K562 (cell line): ENCODE measurements around the gene PHF12. TPM values are rescaled to one million over a fixed set of nuclear protein-coding genes. Genes with fewer than 3 reads are reported as not detected.

Experiments
- ARID2 ChIP-seq: fragments of 450-650 bp; IDR thresholded peaks from 2 replicates; pipeline ENCODE4 v1.6.1; 2017; ENCODE audit warnings: antibody characterized with exemption, mild to moderate bottlenecking
- ASH1L ChIP-seq: fragments of 450-650 bp; IDR thresholded peaks from 2 replicates; pipeline ENCODE4 v1.6.1; 2018; ENCODE audit warnings: borderline replicate concordance, mild to moderate bottlenecking, low read depth; ENCODE audit not compliant: partially characterized antibody
- DPF2 ChIP-seq: fragments of 450-650 bp; IDR thresholded peaks from 2 replicates; pipeline ENCODE4 v1.6.1; 2016
- EHMT2 ChIP-seq: fragments of 450-650 bp; IDR thresholded peaks from 2 replicates; pipeline ENCODE4 v1.6.1; 2018; ENCODE audit warnings: antibody characterized with exemption
- ELF4 ChIP-seq: fragments of 450-650 bp; formaldehyde crosslinking; IDR thresholded peaks from 2 replicates; pipeline ENCODE4 v1.4.0; 2022; ENCODE audit warnings: missing genetic modification characterization
- FOXK2 ChIP-seq, 2 experiments: fragments of 450-650 bp; IDR thresholded peaks in 1 of 2; conservative IDR thresholded peaks in 1 of 2; 2 replicates each; pipeline ENCODE4 v1.6.1; 2016; ENCODE audit warnings: low read depth in 2 of 2, mild to moderate bottlenecking in 1 of 2
- HDGF ChIP-seq: fragments of 450-650 bp; IDR thresholded peaks from 2 replicates; pipeline ENCODE4 v1.6.1; 2016
- HLTF ChIP-seq: fragments of 450-650 bp; IDR thresholded peaks from 2 replicates; pipeline ENCODE4 v1.6.1; 2016
- MIER1 ChIP-seq: fragments of 450-650 bp; IDR thresholded peaks from 2 replicates; pipeline ENCODE4 v1.6.1; 2016; ENCODE audit warnings: antibody characterized with exemption, mild to moderate bottlenecking, low read depth
- PRMT5 ChIP-seq: sonication (generic); formaldehyde crosslinking; IDR thresholded peaks from 2 replicates; pipeline ENCODE4 v1.5.0; 2020; ENCODE audit warnings: missing genetic modification reagents
- PTRF ChIP-seq: fragments of 450-650 bp; IDR thresholded peaks from 2 replicates; pipeline ENCODE4 v1.6.1; 2016; ENCODE audit warnings: mild to moderate bottlenecking, missing genetic modification characterization, missing compliant biosample characterization
- THRAP3 ChIP-seq: fragments of 450-650 bp; IDR thresholded peaks from 2 replicates; pipeline ENCODE4 v1.6.1; 2016; ENCODE audit warnings: mild to moderate bottlenecking, inconsistent platforms, borderline replicate concordance
- ZBTB26 ChIP-seq: fragments of 450-650 bp; formaldehyde crosslinking; IDR thresholded peaks from 2 replicates; pipeline ENCODE4 v1.4.0; 2022; ENCODE audit warnings: missing genetic modification characterization
- ZNF584 ChIP-seq: fragments of 200-800 bp; sonication (Bioruptor generic); IDR thresholded peaks from 2 replicates; pipeline ENCODE4 v1.6.1; 2016; ENCODE audit warnings: low read depth, mild to moderate bottlenecking, missing genetic modification characterization, missing compliant biosample characterization
- polyA plus RNA-seq, 8 experiments: library from polyadenylated mRNA; depleted of rRNA in 4 of 8; stranded (reverse) in 5 of 8; unstranded in 3 of 8; fragments of >200 nt; fragmentation: Nextera tagmentation in 2 of 8; fragmentation: Illumina TruSeq in 1 of 8; extraction: Ambion mirVana in 2 of 8; extraction: Trizol in 1 of 8; gene quantifications; 2 replicates each; pipeline versions ENCODE4 v1.2.1 to v1.2.3, GENCODE V29; 2011 to 2014; ENCODE audit warnings: inconsistent platforms in 1 of 8, missing spikeins in 1 of 8
- total RNA-seq, 7 experiments: library from RNA; depleted of rRNA in 6 of 7; stranded (reverse); fragments of >200 nt in 6 of 7; fragmentation: Illumina TruSeq in 2 of 7; extraction: Trizol in 2 of 7; gene quantifications; 2 replicates each; pipeline versions ENCODE4 v1.2.1 to v1.2.3, GENCODE V29; 2011 to 2021; ENCODE audit warnings: low replicate concordance in 1 of 7
- TF ChIP-seq, protein P1 (sequence below): fragments of 450-650 bp; IDR thresholded peaks from 2 replicates; pipeline ENCODE4 v1.6.1; 2016; ENCODE audit warnings: missing biosample characterization, missing genetic modification characterization

Gene PHF12
- total and polyA plus RNA-seq, 9 of the 15 experiments (the other 6 are each of a cell fraction or from before 2014, with no cell fraction given), result 0.82 to 31.3 (median 13.5) TPM

GRCh38 chr17:28903546-28903841 is 47.8 kb downstream of the PHF12 start (continued):
- TF ChIP-seq, protein P1, sequence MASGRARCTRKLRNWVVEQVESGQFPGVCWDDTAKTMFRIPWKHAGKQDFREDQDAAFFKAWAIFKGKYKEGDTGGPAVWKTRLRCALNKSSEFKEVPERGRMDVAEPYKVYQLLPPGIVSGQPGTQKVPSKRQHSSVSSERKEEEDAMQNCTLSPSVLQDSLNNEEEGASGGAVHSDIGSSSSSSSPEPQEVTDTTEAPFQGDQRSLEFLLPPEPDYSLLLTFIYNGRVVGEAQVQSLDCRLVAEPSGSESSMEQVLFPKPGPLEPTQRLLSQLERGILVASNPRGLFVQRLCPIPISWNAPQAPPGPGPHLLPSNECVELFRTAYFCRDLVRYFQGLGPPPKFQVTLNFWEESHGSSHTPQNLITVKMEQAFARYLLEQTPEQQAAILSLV (tag), result 0 out of 2 replicates have a peak, but pooled peaks have one; percentile 19
- TF ChIP-seq EHMT2, result peak; percentile 79
- peak; percentile 20; the same call in 1 of the 2 replicates for TF ChIP-seq ARID2
- TF ChIP-seq HLTF, result peak; percentile 68; the same call in 1 of the 2 replicates
- peak; percentile 96 for TF ChIP-seq ZBTB26
- TF ChIP-seq ZNF584 (CRISPR knock-in tag), result 0 out of 2 replicates have a peak, but pooled peaks have one; percentile 9
- peak; percentile 81 for TF ChIP-seq THRAP3
- TF ChIP-seq DPF2, result 0 out of 2 replicates have a peak, but pooled peaks have one; percentile 17
- TF ChIP-seq MIER1, result 0 out of 2 replicates have a peak, but pooled peaks have one; percentile 10
- peak; percentile 86; the same call in 1 of the 2 replicates for TF ChIP-seq HDGF
- TF ChIP-seq PTRF (tag), result peak; percentile 38; the same call in 1 of the 2 replicates
- TF ChIP-seq ELF4, result peak; percentile 95
- TF ChIP-seq ASH1L, result peak; percentile 62
- peak; percentile 8; the same call in 1 of the 2 replicates for TF ChIP-seq PRMT5 (CRISPR knock-in tag)
- peak in 1 of 2 experiments; percentile 12; a peak in 1 of 4 replicates for TF ChIP-seq FOXK2 (conservative IDR thresholded peaks at IDR 0.05 in 1 of 2, IDR thresholded peaks at IDR 0.05 in 1 of 2; ENCODE audit: low read depth in 2 of 2)
